Mucosa of descending colon (tissue), 3 donors: ENCODE results near the gene PCDHGB1. TPM values are rescaled to one million over a fixed set of nuclear protein-coding genes. Genes with fewer than 3 reads are reported as not detected.
"Not testable (repeated sequence)": the region's sequence is repeated elsewhere in the genome, so short reads cannot be mapped to it uniquely, and the experiment has no call there.

ENCODE experiments used
- ATAC-seq: fragments of 200-7000 bp; cut with Tn5 transposase; one replicate; pipeline ENCODE4 v1.9.1; 2020; ENCODE audit warnings: mild to moderate bottlenecking, moderate library complexity
- DNase-seq, 3 donors: peaks; one replicate each; pipeline ENCODE4 v3.0.0-alpha.2; 2020
- H3K36me3 ChIP-seq: fragments of 200-600 bp; one replicate; pipeline ENCODE4 v1.8.0; 2021; ENCODE audit warnings: low read depth, mild to moderate bottlenecking
- H3K4me1 ChIP-seq: fragments of 200-600 bp; one replicate; pipeline ENCODE4 v1.8.0; 2021; ENCODE audit warnings: low read depth, mild to moderate bottlenecking
- H3K4me3 ChIP-seq: fragments of 200-600 bp; one replicate; pipeline ENCODE4 v1.8.0; 2021; ENCODE audit warnings: mild to moderate bottlenecking
- H3K9me3 ChIP-seq: fragments of 200-600 bp; one replicate; pipeline ENCODE4 v1.8.0; 2021; ENCODE audit warnings: mild to moderate bottlenecking
- intact Hi-C, 2 donors: fragments of 100-400 bp; cut with DNase I in 1 of 2; cut with micrococcal nuclease in 1 of 2; formaldehyde crosslinking; loops; one replicate each; pipeline versions ENCODE4 v1.11.0 to v1.11.1; 2022; cut with DNase I, micrococcal nuclease
- total RNA-seq, 3 donors: library from RNA; stranded (reverse); fragmentation: NEBNext Ultra II Directional in 2 of 3; extraction: Animal tissue kit (Norgen Biotek cat#: 25700) in 2 of 3; gene quantifications; one replicate each; pipeline versions ENCODE4 v1.2.1 to v1.2.4, GENCODE V29; 2021 to 2023
- TF ChIP-seq, protein P1 (sequence below): fragments of 200-600 bp; IDR thresholded peaks from one replicate; pipeline ENCODE4 v1.8.0; 2022; ENCODE audit warnings: antibody characterized with exemption, mild to moderate bottlenecking
- donor health status: DM: no; HTN: no; CAD: no; lungs with moderate emphysema.
- donor health status: DM: no; HTN: no; CAD: no.
- donor health status: DM: no; HTN: yes; CAD: no.

Gene PCDHGB1
- total RNA-seq, 3 donors from 2014 or later, result 1.0 to 4.1 (median 1.2) TPM

GRCh38 chr5:141330299-141331080 is 19.4 kb upstream of the PCDHGB1 start, which contains the start of gene PCDHGA1:
Gene PCDHGA1 (plus strand): TSS chr5:141330514.
- H3K9me3 ChIP-seq, result peaks cover 36% of the 10 kb centered on the region
- no peaks in the 10 kb centered on the region for H3K4me1 ChIP-seq
- TF ChIP-seq, protein P1, sequence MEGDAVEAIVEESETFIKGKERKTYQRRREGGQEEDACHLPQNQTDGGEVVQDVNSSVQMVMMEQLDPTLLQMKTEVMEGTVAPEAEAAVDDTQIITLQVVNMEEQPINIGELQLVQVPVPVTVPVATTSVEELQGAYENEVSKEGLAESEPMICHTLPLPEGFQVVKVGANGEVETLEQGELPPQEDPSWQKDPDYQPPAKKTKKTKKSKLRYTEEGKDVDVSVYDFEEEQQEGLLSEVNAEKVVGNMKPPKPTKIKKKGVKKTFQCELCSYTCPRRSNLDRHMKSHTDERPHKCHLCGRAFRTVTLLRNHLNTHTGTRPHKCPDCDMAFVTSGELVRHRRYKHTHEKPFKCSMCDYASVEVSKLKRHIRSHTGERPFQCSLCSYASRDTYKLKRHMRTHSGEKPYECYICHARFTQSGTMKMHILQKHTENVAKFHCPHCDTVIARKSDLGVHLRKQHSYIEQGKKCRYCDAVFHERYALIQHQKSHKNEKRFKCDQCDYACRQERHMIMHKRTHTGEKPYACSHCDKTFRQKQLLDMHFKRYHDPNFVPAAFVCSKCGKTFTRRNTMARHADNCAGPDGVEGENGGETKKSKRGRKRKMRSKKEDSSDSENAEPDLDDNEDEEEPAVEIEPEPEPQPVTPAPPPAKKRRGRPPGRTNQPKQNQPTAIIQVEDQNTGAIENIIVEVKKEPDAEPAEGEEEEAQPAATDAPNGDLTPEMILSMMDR, result no peak
- ATAC-seq (peak; percentile 42), DNase-seq (peak in 1 of 3 donors; percentile 35)
- intact Hi-C loops, result no loop called here
- H3K36me3 ChIP-seq, result no peaks in the 10 kb centered on the region
- H3K4me3 ChIP-seq, result no peak within 1 kb of the TSS

DNA sequence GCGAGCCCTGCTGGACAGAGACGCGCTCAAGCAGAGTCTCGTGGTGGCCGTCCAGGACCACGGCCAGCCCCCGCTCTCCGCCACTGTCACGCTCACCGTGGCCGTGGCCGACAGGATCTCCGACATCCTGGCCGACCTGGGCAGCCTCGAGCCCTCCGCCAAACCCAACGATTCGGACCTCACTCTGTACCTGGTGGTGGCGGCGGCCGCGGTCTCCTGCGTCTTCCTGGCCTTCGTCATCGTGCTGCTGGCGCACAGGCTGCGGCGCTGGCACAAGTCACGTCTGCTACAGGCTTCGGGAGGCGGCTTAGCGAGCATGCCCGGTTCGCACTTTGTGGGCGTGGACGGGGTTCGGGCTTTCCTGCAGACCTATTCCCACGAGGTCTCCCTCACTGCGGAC is 17.3 kb upstream of the PCDHGB1 start:
- peaks cover 47% of the 10 kb centered on the region for H3K9me3 ChIP-seq
- DNase-seq, H3K4me3 ChIP-seq, H3K36me3 ChIP-seq, intact Hi-C loops, H3K4me1 ChIP-seq, ATAC-seq: not testable (repeated sequence)

- H3K4me3 ChIP-seq, result no peak within 1 kb of the TSS
- H3K9me3 ChIP-seq, result peaks cover 58% of the 10 kb centered on the region
- no peak for DNase-seq
- no peak for ATAC-seq
- H3K4me1 ChIP-seq, result no peaks in the 10 kb centered on the region
- TF ChIP-seq, protein P1, result no peak
- intact Hi-C loops, result no loop called here
- no peaks in the 10 kb centered on the region for H3K36me3 ChIP-seq
Measured at GRCh38 chr5:141338538-141339306, 11.2 kb upstream of the PCDHGB1 start, which contains the start of gene PCDHGA2. Gene PCDHGA2 (plus strand): TSS chr5:141338760.

DNA sequence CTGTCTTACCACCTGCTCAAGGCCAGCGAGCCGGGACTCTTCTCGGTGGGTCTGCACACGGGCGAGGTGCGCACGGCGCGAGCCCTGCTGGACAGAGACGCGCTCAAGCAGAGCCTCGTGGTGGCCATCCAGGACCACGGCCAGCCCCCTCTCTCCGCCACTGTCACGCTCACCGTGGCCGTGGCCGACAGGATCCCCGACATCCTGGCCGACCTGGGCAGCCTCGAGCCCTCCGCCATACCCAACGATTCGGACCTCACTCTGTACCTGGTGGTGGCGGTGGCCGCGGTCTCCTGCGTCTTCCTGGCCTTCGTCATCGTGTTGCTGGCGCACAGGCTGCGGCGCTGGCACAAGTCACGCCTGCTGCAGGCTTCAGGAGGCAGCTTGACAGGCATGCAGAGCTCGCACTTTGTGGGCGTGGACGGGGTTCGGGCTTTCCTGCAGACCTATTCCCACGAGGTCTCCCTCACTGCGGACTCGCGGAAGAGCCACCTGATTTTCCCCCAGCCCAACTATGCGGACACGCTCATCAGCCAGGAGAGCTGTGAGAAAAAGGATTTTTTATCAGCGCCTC is 9.0 kb upstream of the PCDHGB1 start:
- intact Hi-C loops, H3K36me3 ChIP-seq, DNase-seq, H3K4me3 ChIP-seq, ATAC-seq, H3K4me1 ChIP-seq: not testable (repeated sequence)
- H3K9me3 ChIP-seq, result peaks cover 76% of the 10 kb centered on the region

- intact Hi-C loops, result no loop called here
- H3K9me3 ChIP-seq, result peaks cover 80% of the 10 kb centered on the region
- TF ChIP-seq, protein P1, result no peak
Measured at GRCh38 chr5:141342773-141343172, 7.1 kb upstream of the PCDHGB1 start.

GRCh38 chr5:141343242-141343952 is 6.5 kb upstream of the PCDHGB1 start, which contains the start of gene PCDHGA3:
Gene PCDHGA3 (plus strand): TSS chr5:141343829. CDS start chr5:141344034, 205 bp downstream.
- ATAC-seq (no peak), DNase-seq (no peak)
- H3K4me3 ChIP-seq, result no peak within 1 kb of the TSS
- no peaks in the 10 kb centered on the region for H3K4me1 ChIP-seq
- intact Hi-C loops, result no loop called here
- H3K36me3 ChIP-seq, result no peaks in the 10 kb centered on the region
- TF ChIP-seq, protein P1, result no peak
- H3K9me3 ChIP-seq, result peaks cover 82% of the 10 kb centered on the region

More at GRCh38 chr5:141342773-141343172, 7.1 kb upstream of the PCDHGB1 start:
- Histone ChIP-seq H3K4me1 (no peaks in the 10 kb centered on the region), H3K36me3 (no peaks in the 10 kb centered on the region), H3K4me3 (no peak overlapping the region)
- ATAC-seq (no peak), DNase-seq (no peak)
